Erythroblast (primary cell): Measurements from ENCODE around the gene OCRL.

Experiments used
- GATA1 ChIP-seq: IDR thresholded peaks from 2 replicates; pipeline ENCODE4 v1.6.1; 2011; ENCODE audit warnings: low read depth, mild to moderate bottlenecking, control low read depth, low read length, moderate library complexity
- POLR2A ChIP-seq: IDR thresholded peaks from 2 replicates; pipeline ENCODE4 v1.6.1; 2011; ENCODE audit warnings: mild to moderate bottlenecking, low read length

- no peak for TF ChIP-seq POLR2A
- no peak for TF ChIP-seq GATA1
Measured at GRCh38 chrX:129497146-129497843, 42.8 kb upstream of the OCRL start.
